Activated CD4-positive, alpha-beta T cell treated with anti-CD3 and anti-CD28 coated beads for 4 hours (primary cell): ENCODE results near the gene RPRD1B.

ENCODE experiments used
- DNase-seq, 2 donors: peaks; one replicate each; pipeline ENCODE4 v3.0.0-alpha.2; 2020

RPRD1B gene

GRCh38 chr20:38040276-38040675 lies 6.7 kb downstream of the RPRD1B start:
- DNase-seq: no peak

- peak; percentile 18 to 20 for DNase-seq
Observed at GRCh38 chr20:38043512-38044300, 10.2 kb downstream of the RPRD1B start.

DNA sequence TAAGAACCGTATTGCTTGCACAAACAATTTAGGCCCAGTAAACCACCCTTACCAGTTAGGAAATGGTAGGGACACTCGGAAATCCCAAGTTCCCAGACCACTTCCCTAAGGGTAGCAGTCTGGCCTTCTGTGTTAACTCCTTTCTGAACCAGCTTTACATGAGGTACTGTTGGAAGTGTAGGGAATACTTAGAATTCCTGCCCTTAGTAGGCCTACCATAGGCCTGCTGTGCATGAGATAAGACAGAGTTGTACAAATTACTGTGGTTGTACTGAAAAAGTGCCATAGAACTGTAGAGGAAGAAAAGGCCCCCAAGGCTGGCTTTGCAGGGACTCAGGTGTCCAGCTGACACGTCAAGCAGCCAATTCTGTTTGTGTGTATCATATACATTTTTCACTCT lies 11.1 kb downstream of the RPRD1B start:
- no peak for DNase-seq

DNA sequence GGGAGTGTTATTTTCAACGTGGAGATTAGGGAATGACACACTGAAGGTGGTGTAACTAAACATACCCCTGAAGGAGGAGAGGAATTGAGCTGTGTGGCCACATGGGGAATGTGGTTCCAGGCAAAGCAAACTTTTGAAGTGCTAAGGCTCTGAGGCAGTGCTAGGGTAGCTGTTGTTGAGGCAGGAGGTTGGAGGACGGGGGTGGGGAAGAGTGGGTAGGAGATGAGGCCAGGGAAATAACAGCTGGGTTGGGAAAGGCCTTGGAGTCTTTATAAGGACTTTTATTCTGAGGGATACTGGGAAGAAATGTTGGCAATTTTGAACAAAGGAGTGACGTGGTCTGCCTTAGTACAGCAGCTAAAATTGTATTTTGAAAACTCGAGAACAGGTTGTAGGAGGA lies 13.0 kb downstream of the RPRD1B start:
- DNase-seq: no peak

- no peak for DNase-seq
Observed at GRCh38 chr20:38049800-38050199, 16.3 kb downstream of the RPRD1B start.

GRCh38 chr20:38050686-38051085 lies 17.1 kb downstream of the RPRD1B start:
- no peak for DNase-seq

DNA sequence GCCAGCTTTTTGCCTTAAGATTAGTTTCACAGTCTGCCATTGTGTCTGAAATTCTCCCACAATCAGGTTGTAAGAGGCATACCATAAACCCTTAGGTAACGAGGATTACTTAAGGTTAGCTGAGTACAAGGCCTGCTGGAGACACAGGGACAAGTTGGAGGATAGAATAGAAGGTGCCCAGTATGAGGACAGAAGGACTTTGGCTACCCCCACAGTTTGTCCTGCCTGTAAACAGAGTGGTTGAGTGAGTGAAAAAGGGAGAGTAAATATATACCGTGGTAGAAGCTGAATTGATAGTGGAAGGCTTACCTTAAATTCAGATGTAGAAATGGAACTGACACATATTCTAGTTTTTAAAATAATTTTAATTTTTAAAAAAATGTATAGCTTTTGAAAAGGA lies 19.3 kb downstream of the RPRD1B start:
- no peak for DNase-seq

GRCh38 chr20:38054647-38055046 lies 21.1 kb downstream of the RPRD1B start:
- DNase-seq: no peak

DNA sequence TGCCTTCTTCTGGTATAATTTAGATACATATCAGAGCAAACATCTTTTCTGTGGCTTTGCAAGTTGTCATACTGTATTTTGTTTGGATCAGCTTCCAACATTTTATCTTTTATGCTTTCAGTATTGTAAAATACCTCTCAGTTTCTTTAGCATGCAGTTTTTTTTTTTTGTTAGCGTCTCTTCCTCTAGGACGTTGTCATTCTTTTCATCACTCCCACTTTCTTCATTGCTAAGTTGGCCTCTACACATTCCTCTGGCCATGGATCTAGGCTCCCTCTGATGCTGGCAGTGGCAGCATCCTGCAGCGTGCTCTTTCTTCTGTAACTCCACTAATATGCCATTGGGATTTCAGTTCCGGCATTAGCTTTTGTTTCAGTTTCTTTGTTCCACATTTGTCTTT lies 21.7 kb downstream of the RPRD1B start:
- no peak for DNase-seq

- no peak for DNase-seq
Observed at GRCh38 chr20:38055848-38056247, 22.3 kb downstream of the RPRD1B start.

GRCh38 chr20:38057351-38057972 lies 23.9 kb downstream of the RPRD1B start:
- peak; percentile 72 to 73 for DNase-seq

DNA sequence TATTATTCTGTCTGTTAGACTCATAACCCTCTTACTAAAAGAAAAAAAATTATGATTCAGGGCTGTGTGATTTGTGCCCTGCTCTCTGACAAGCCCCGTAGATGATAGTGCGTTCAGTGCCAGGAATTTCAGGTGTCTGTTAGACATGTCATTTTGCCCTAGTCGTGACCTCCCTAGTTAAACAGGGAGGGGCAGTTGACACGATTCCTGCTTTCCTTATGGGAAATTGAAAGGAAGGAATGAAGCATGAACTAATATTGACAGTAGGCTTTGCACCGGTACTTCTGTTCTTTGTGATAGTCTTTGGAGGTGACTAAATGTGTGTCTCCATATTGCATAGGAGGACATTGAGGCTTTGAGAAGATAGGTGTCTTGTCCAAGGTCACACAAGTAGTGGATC lies 26.3 kb downstream of the RPRD1B start:
- DNase-seq: no peak

- DNase-seq: no peak
Observed at GRCh38 chr20:38060536-38060935, 27.0 kb downstream of the RPRD1B start.

GRCh38 chr20:38061109-38061508 lies 27.6 kb downstream of the RPRD1B start:
- DNase-seq: no peak

DNA sequence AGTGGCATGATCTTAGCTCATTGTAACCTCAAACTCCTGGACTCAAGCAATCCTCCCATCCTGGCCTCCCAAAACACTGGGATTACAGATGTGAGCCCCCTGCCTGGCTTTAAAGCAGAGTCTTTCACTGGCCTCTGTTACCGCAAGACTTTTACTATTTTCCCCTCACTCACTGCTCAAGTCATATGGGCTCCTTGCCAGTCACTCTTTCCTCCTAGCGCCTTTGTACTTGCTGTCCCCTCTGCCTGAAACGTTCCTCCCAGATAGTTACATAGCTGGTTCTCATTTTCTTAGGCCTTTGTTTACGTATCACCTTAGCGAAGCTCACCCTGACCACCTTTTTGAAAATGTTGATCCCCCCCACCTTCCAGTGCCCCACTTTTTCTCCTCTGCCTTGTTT lies 29.3 kb downstream of the RPRD1B start:
- no peak for DNase-seq

DNA sequence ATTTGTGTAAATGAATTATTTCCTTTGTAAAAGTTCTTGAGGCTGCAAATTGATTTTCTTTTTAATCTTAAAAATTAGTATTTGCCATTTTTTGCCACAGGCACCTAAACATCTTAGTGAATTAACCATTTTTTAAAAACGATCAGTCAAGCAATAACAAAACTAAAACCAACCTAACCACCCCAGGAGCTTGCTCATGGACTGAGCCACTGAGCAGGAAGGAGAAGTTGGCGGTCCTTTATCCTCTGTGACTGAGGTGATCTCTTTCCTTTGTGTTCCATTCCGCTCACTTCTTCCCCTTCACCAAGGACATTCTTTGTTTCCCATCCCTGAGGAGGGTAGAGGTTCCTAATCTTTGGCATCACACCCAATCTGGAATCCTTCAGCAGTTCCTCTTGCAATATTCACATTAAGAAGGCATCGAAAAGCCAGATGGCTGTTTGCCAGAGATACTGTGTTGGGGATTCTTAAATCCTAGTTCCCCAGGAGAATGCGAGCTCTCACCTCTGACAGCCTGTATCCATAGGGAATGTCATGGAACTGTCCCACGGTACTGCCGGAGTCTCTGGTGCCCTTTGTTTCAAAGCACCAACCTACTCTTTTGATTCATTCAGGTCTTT lies 30.5 kb downstream of the RPRD1B start:
- DNase-seq: no peak

- DNase-seq: no peak
Observed at GRCh38 chr20:38065764-38066375, 32.3 kb downstream of the RPRD1B start.

DNA sequence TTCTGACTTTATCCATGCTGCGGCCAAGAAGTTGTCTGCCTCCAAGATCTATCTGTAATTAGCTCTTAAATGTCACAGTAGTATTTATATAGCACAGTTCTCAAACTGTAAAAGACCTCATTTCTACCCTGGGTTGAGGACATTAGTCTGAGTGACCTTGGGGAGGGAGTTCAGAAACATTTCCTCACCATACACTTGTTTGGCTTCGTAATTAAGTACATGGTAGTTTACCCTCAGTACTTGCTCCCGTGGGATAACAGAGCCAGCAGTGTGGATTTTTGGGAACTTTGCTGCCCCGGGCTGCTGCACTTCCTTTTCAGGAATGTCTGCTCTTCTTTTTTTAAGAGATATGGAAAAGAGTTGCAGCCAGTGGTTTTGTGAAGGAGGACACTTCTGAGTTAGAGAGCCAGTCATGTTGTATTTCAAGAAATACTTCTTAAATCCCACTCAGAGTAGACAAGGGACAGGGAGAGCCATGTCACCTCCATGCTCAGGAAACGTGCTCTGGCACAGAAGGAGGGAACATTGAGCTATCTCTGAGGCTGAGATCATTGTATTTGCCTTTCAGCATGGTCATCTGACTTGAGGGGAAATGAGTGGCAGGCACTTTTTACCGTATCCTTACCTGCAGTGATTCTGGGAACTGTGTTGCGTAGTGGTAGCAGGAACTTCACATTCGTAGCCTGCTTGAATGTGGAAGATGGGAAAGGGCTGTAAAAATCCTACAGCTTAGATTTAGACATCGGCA lies 33.6 kb downstream of the RPRD1B start:
- no peak for DNase-seq

- DNase-seq: no peak
Observed at GRCh38 chr20:38067717-38068365, 34.3 kb downstream of the RPRD1B start.

GRCh38 chr20:38072898-38073297 lies 39.4 kb downstream of the RPRD1B start:
- no peak for DNase-seq

DNA sequence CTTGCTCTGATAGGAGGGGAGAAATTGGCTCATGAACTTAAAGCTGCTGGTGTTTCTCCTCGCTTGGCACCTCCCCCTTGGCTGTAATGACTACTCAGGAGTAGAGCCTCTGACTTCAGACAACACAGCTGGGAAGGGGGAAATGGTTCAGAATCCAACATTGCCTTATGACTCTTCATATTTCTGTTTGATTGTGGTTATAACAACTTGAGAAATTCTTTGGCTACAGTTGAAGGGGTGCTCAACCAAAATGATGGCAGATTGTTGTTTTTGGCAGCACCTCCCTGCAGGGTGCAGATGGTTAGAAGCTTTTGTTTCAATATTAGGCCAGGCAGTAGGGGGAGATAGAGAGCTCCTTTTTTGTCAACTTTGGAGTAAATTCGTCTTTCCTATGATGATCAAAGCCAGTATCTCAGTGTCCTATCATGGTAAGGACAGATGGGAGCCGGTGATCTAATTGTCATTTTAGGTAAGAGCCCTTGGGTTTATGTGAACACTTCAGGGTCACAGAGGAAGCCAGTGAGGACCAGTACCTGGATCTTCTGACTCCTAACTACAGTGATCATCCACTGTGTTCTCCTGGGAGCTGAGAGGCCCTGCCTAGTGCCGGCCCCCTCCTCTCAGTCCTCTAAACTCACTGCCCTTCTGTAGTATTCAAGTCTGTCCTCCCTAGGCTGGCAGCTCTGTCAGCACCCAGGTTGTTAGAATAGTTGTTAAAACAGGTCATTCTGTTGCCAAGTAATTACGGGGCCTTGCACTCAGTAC lies 39.9 kb downstream of the RPRD1B start:
- DNase-seq: peak in 1 of 2 donors; percentile 23
